K562 (cell line): ENCODE data around the gene NOTCH1. TPM values are rescaled to one million over a fixed set of nuclear protein-coding genes. Genes with fewer than 3 reads are reported as not detected.

Experiments
- ARID2 ChIP-seq: fragments of 450-650 bp; IDR thresholded peaks from 2 replicates; pipeline ENCODE4 v1.6.1; 2017; ENCODE audit warnings: antibody characterized with exemption, mild to moderate bottlenecking
- COPS2 ChIP-seq: fragments of 450-650 bp; conservative IDR thresholded peaks from 2 replicates; pipeline ENCODE4 v1.6.1; 2016; ENCODE audit warnings: mild to moderate bottlenecking, moderate library complexity
- JUNB ChIP-seq: fragments of 450-650 bp; formaldehyde crosslinking; conservative IDR thresholded peaks from 2 replicates; pipeline ENCODE4 v1.4.0; 2020; ENCODE audit warnings: mild to moderate bottlenecking
- ZBTB1 ChIP-seq: sonication (generic); formaldehyde crosslinking; IDR thresholded peaks from 2 replicates; pipeline ENCODE4 v1.8.1; 2023; ENCODE audit warnings: missing genetic modification reagents, low read depth, mild to moderate bottlenecking, borderline replicate concordance
- polyA plus RNA-seq, 8 experiments: library from polyadenylated mRNA; depleted of rRNA in 4 of 8; stranded (reverse) in 5 of 8; unstranded in 3 of 8; fragments of >200 nt; fragmentation: Nextera tagmentation in 2 of 8; fragmentation: Illumina TruSeq in 1 of 8; extraction: Ambion mirVana in 2 of 8; extraction: Trizol in 1 of 8; gene quantifications; 2 replicates each; pipeline versions ENCODE4 v1.2.1 to v1.2.3, GENCODE V29; 2011 to 2014; ENCODE audit warnings: inconsistent platforms in 1 of 8, missing spikeins in 1 of 8
- total RNA-seq, 7 experiments: library from RNA; depleted of rRNA in 6 of 7; stranded (reverse); fragments of >200 nt in 6 of 7; fragmentation: Illumina TruSeq in 2 of 7; extraction: Trizol in 2 of 7; gene quantifications; 2 replicates each; pipeline versions ENCODE4 v1.2.1 to v1.2.3, GENCODE V29; 2011 to 2021; ENCODE audit warnings: low replicate concordance in 1 of 7
- TF ChIP-seq, protein P1 (sequence below): sonication (generic); formaldehyde crosslinking; IDR thresholded peaks from 2 replicates; pipeline ENCODE4 v1.8.1; 2023; ENCODE audit warnings: mild to moderate bottlenecking, missing genetic modification reagents
- TF ChIP-seq, protein P2 (sequence below), 2 experiments: fragments of 450-650 bp; IDR thresholded peaks; 2 replicates each; pipeline ENCODE4 v1.6.1; 2018; ENCODE audit warnings: mild to moderate bottlenecking in 2 of 2, low read depth in 1 of 2; ENCODE audit not compliant: partially characterized antibody in 2 of 2

Gene NOTCH1
- total and polyA plus RNA-seq, 9 of the 15 experiments (the other 6 are each of a cell fraction or from before 2014, with no cell fraction given): 0.03 to 31.4 (median 2.3) TPM

DNA sequence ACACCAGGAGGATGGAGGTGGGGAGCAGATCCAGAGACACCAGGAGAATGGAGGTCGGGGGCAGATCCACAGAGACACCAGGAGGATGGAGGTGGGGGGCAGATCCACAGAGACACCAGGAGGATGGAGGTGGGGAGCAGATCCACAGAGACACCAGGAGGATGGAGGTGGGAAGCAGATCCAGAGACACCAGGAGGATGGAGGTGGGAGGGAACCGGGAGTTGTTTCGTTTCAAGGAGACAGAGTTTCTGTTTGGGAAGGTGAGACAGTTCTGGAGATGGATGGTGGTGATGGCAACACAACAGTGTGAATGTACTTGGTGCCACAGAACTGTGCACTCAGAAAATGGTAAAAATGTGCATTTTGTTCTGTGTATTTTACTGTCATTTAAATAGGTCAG is 97.2 kb downstream of the NOTCH1 start (continued):
- TF ChIP-seq, protein P1, sequence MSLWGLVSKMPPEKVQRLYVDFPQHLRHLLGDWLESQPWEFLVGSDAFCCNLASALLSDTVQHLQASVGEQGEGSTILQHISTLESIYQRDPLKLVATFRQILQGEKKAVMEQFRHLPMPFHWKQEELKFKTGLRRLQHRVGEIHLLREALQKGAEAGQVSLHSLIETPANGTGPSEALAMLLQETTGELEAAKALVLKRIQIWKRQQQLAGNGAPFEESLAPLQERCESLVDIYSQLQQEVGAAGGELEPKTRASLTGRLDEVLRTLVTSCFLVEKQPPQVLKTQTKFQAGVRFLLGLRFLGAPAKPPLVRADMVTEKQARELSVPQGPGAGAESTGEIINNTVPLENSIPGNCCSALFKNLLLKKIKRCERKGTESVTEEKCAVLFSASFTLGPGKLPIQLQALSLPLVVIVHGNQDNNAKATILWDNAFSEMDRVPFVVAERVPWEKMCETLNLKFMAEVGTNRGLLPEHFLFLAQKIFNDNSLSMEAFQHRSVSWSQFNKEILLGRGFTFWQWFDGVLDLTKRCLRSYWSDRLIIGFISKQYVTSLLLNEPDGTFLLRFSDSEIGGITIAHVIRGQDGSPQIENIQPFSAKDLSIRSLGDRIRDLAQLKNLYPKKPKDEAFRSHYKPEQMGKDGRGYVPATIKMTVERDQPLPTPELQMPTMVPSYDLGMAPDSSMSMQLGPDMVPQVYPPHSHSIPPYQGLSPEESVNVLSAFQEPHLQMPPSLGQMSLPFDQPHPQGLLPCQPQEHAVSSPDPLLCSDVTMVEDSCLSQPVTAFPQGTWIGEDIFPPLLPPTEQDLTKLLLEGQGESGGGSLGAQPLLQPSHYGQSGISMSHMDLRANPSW (CRISPR knock-in tag): no peak
- TF ChIP-seq ARID2 (no peak), COPS2 (no peak), ZBTB1 (no peak), JUNB (CRISPR knock-in tag) (no peak)
- TF ChIP-seq, protein P2, sequence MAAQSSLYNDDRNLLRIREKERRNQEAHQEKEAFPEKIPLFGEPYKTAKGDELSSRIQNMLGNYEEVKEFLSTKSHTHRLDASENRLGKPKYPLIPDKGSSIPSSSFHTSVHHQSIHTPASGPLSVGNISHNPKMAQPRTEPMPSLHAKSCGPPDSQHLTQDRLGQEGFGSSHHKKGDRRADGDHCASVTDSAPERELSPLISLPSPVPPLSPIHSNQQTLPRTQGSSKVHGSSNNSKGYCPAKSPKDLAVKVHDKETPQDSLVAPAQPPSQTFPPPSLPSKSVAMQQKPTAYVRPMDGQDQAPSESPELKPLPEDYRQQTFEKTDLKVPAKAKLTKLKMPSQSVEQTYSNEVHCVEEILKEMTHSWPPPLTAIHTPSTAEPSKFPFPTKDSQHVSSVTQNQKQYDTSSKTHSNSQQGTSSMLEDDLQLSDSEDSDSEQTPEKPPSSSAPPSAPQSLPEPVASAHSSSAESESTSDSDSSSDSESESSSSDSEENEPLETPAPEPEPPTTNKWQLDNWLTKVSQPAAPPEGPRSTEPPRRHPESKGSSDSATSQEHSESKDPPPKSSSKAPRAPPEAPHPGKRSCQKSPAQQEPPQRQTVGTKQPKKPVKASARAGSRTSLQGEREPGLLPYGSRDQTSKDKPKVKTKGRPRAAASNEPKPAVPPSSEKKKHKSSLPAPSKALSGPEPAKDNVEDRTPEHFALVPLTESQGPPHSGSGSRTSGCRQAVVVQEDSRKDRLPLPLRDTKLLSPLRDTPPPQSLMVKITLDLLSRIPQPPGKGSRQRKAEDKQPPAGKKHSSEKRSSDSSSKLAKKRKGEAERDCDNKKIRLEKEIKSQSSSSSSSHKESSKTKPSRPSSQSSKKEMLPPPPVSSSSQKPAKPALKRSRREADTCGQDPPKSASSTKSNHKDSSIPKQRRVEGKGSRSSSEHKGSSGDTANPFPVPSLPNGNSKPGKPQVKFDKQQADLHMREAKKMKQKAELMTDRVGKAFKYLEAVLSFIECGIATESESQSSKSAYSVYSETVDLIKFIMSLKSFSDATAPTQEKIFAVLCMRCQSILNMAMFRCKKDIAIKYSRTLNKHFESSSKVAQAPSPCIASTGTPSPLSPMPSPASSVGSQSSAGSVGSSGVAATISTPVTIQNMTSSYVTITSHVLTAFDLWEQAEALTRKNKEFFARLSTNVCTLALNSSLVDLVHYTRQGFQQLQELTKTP (IDR thresholded peaks at IDR 0.05; ENCODE audit: low read depth in 1 of 2, partially characterized antibody in 2 of 2): no peak
